HL-60 (cell line): ENCODE measurements around the gene COL4A2.
"Not testable (repeated sequence)": the region's sequence is repeated elsewhere in the genome, so short reads cannot be mapped to it uniquely, and the experiment has no call there.

ENCODE experiments used
- DNase-seq, 2 experiments: peaks; one replicate each; pipeline ENCODE4 v3.0.0-alpha.2; 2010 to 2020; ENCODE audit warnings: low read depth in 1 of 2, low spot score in 1 of 2
- H3K27ac ChIP-seq: fragments of 250-450 bp; sonication (Bioruptor Pico); replicated peaks from 2 replicates; pipeline ENCODE4 v1.5.1; 2020; ENCODE audit warnings: mild to moderate bottlenecking, moderate library complexity
- H3K27me3 ChIP-seq: fragments of 250-450 bp; sonication (Bioruptor Pico); 2 replicates; pipeline ENCODE4 v1.5.1; 2021; ENCODE audit warnings: mild to moderate bottlenecking, moderate library complexity; ENCODE audit not compliant: insufficient read depth, poor library complexity, severe bottlenecking
- H3K4me3 ChIP-seq: replicated peaks from 2 replicates; pipeline ENCODE4 v1.5.1; 2011; ENCODE audit warnings: mild to moderate bottlenecking, control low read depth, low read length; ENCODE audit not compliant: insufficient read depth
- CTCF ChIP-seq: IDR thresholded peaks from one replicate; pipeline ENCODE4 v1.5.1; 2011; ENCODE audit warnings: low read length, control low read depth, inconsistent platforms; ENCODE audit not compliant: insufficient read depth
- GABPA ChIP-seq: IDR thresholded peaks from 2 replicates; pipeline ENCODE4 v1.6.1; 2012; ENCODE audit warnings: low read depth
- POLR2AphosphoS5 ChIP-seq: IDR thresholded peaks from 2 replicates; pipeline ENCODE4 v1.6.1; 2012; ENCODE audit warnings: low read depth
- REST ChIP-seq: IDR thresholded peaks from 2 replicates; pipeline ENCODE4 v1.6.1; 2012; ENCODE audit warnings: low read depth; ENCODE audit not compliant: insufficient replicate concordance
- SPI1 ChIP-seq: IDR thresholded peaks from 2 replicates; pipeline ENCODE4 v1.6.1; 2012; ENCODE audit warnings: low read depth, mild to moderate bottlenecking, borderline replicate concordance

COL4A2 gene

DNA sequence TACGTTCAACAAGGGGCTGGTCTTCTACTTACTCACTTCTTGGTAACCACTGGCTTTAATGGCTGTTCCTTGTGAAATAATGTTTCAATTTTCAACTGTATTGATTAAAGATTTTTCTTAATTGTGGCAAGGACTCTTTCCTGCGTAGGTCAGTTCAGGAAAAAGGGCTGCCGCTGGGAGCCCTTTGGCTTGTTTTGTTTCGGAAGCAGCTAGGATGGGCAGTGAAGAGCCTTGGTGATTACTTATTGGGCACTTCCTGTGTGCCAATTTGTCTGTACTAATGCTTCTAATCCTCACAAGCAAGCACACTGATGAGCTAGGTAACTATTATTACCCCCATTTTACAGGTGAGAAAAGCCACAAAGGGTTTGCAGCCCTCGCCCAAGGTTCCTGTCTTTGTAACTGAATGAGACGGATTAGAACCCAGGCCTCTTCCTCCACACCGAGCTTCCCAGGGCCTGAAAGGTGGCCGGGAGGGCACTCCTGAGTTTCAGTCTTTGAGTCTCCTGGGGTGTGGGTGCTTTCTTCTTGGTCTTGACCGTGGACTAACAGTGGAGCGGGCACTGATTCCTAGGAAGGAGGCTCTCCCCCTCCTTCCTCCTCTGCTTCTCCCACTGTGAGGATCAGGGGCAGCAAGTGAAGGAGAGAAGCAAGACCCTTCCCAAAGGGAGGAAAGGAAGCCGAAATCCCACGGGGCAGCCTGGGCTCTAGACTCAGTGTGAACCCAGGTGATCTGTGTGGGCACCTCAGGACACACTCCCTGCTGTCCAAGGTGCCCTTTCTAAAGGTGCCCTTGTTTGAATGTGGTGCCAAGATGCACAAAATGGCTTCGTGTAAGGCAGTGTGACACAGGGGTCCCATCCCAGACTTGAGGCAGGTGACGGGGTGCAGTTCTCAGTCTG is 3.7 kb downstream of the COL4A2 start:
- no peak for DNase-seq
- no peak overlapping the region for H3K27ac ChIP-seq
- TF ChIP-seq REST (peak; percentile 18), POLR2AphosphoS5 (no peak), SPI1 (no peak), GABPA (no peak), CTCF (no peak)
- peaks cover 66% of the 10 kb centered on the region for H3K27me3 ChIP-seq
- no peak overlapping the region for H3K4me3 ChIP-seq

DNA sequence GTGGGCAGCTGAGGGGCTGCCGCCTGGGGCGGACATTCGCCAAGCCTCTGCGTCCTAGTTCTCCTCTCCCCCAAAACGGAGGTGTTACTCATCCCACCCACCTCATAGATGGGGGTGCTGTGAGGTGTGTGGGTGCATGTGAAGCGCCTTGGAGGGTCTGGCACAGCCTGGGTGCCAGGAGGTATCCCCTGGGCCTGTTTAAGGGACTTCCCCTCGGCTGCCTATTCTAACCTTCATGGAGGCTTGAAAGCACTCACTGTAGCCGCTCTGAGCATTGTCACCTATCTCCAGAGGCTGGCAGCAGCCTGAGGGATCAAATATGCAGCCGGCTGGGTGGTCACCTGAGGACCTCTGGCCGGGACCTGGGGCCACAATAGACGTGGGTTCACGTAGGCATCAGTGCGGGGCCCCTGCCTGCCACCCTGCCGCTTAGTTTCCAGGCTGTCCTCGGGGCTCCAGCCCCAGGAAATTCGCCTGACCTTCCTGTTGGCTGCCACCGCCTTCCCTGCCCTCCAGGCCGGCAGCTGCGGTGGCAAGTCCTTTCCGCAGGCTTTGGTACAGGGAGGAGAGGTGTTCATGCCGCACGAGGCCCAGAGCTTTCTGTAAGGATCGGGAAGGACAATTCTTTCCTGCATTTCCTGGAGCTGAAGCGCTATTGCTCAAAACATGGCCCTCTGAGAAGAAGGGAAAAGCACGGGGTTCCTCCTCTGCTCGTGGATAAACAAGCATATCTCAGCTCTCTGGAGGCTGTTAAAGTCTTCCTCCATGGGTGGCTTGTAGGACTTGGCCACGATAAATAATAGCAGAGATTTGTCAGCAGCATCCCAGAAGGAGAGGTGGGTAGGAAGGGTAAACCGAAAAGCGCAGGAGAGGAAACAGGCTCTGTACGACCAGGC is 4.6 kb downstream of the COL4A2 start:
- H3K4me3 ChIP-seq = no peak overlapping the region
- no peak for DNase-seq
- no peak for TF ChIP-seq REST
- no peak for TF ChIP-seq GABPA
- no peak for TF ChIP-seq CTCF
- TF ChIP-seq POLR2AphosphoS5 = no peak
- no peak for TF ChIP-seq SPI1
- H3K27ac ChIP-seq = no peak overlapping the region
- H3K27me3 ChIP-seq = peaks cover 62% of the 10 kb centered on the region

DNA sequence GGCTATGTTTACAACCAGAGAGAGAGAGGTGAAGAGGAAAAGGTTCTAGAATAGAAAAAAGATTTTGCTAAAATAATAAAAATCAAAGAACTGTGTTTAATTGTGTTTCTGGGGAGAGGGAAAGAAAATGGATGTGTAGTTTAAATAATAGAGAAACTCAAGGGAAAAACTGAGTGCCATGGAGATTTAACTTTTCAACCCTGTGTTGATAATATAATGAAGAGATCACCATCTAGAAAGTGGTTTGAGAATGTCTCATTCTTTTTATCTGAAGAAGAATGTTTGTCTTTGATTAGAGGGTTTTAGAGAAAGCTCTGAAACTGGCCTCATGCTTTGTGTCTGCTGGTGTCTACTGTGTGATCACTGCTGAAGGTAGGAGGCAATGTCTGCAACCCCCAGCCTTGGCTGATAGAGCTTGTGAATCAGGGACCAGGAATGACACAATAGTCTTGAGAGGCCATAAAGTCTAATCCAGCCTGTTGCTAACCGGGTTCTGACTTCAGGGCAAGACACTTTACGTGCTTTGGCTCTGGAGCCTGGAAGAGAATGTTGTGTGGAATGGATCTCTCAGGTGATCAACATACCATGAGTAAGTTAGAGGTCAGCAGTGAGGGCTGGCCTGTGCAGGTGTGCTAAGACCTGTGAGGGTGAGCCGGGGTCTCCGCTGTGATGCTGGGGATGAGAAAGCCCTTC is 5.4 kb downstream of the COL4A2 start:
- Histone ChIP-seq H3K27me3 (peaks cover 60% of the 10 kb centered on the region), H3K27ac (no peak overlapping the region), H3K4me3 (no peak overlapping the region)
- no peak for DNase-seq
- TF ChIP-seq CTCF (no peak), SPI1 (no peak), REST (no peak), GABPA (no peak), POLR2AphosphoS5 (no peak)

DNA sequence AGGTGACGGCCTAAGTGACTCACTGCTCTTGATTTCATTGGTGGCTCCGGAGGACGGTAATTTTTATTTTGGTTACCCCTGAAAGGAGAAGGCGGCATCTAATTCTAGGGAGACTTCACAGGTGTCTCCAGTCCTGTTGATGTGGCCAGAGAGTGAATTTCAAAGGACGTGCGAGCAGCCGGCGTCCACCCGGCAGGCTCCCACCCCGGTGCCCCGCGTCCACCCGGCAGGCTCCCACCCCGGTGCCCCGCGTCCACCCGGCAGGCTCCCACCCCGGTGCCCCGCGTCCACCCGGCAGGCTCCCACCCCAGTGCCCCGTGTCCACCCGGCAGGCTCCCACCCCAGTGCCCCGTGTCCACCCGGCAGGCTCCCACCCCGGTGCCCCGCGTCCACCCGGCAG is 6.2 kb downstream of the COL4A2 start:
- DNase-seq, H3K4me3 ChIP-seq, H3K27ac ChIP-seq: not testable (repeated sequence)
- peaks cover 53% of the 10 kb centered on the region for H3K27me3 ChIP-seq
